HEK293 (cell line): ENCODE results near the gene MYO7B.

Source experiments
- GLI4 ChIP-seq: fragments of 450-650 bp; formaldehyde crosslinking; IDR thresholded peaks from 2 replicates; pipeline ENCODE4 v1.5.1; 2016; ENCODE audit warnings: missing biosample characterization, missing genetic modification characterization
- GLIS1 ChIP-seq: fragments of 450-650 bp; formaldehyde crosslinking; IDR thresholded peaks from 2 replicates; pipeline ENCODE4 v1.5.1; 2016; ENCODE audit warnings: missing biosample characterization, missing genetic modification characterization
- KLF16 ChIP-seq: fragments of 450-650 bp; formaldehyde crosslinking; IDR thresholded peaks from 2 replicates; pipeline ENCODE4 v1.5.1; 2017; ENCODE audit warnings: missing biosample characterization, missing genetic modification characterization
- MEIS1 ChIP-seq: sonication (generic); formaldehyde crosslinking; IDR thresholded peaks from 2 replicates; pipeline ENCODE4 v1.8.1; 2022; ENCODE audit warnings: missing genetic modification reagents, mild to moderate bottlenecking, borderline replicate concordance
- MZF1 ChIP-seq: fragments of 450-650 bp; formaldehyde crosslinking; IDR thresholded peaks from 2 replicates; pipeline ENCODE4 v1.5.1; 2017; ENCODE audit warnings: missing biosample characterization, missing genetic modification characterization, borderline replicate concordance
- OVOL3 ChIP-seq: fragments of 450-650 bp; formaldehyde crosslinking; IDR thresholded peaks from 2 replicates; pipeline ENCODE4 v1.5.1; 2016; ENCODE audit warnings: missing biosample characterization, missing genetic modification characterization
- YY1 ChIP-seq: fragments of 450-650 bp; formaldehyde crosslinking; IDR thresholded peaks from 2 replicates; pipeline ENCODE4 v1.5.1; 2018; ENCODE audit warnings: missing biosample characterization, missing genetic modification characterization
- ZFP41 ChIP-seq: fragments of 450-650 bp; formaldehyde crosslinking; IDR thresholded peaks from 2 replicates; pipeline ENCODE4 v1.5.1; 2016; ENCODE audit warnings: missing biosample characterization, missing genetic modification characterization, borderline replicate concordance
- ZNF10 ChIP-seq: fragments of 450-650 bp; formaldehyde crosslinking; IDR thresholded peaks from 2 replicates; pipeline ENCODE4 v1.5.1; 2017; ENCODE audit warnings: missing biosample characterization, missing genetic modification characterization
- ZNF747 ChIP-seq: fragments of 450-650 bp; formaldehyde crosslinking; IDR thresholded peaks from 2 replicates; pipeline ENCODE4 v1.5.1; 2016; ENCODE audit warnings: missing biosample characterization, missing genetic modification characterization
- ZSCAN23 ChIP-seq: fragments of 450-650 bp; formaldehyde crosslinking; IDR thresholded peaks from 2 replicates; pipeline ENCODE4 v1.5.1; 2016; ENCODE audit warnings: missing biosample characterization, missing genetic modification characterization
- TF ChIP-seq, protein P1 (sequence below): fragments of 450-650 bp; formaldehyde crosslinking; IDR thresholded peaks from 2 replicates; pipeline ENCODE4 v1.5.1; 2016; ENCODE audit warnings: missing biosample characterization, missing genetic modification characterization
- TF ChIP-seq, protein P2 (sequence below): fragments of 450-650 bp; formaldehyde crosslinking; IDR thresholded peaks from 2 replicates; pipeline ENCODE4 v1.5.1; 2016; ENCODE audit warnings: missing biosample characterization, missing genetic modification characterization
- TF ChIP-seq, protein P3 (sequence below): fragments of 450-650 bp; formaldehyde crosslinking; IDR thresholded peaks from 2 replicates; pipeline ENCODE4 v1.5.1; 2016; ENCODE audit warnings: missing biosample characterization, missing genetic modification characterization, low read depth

DNA sequence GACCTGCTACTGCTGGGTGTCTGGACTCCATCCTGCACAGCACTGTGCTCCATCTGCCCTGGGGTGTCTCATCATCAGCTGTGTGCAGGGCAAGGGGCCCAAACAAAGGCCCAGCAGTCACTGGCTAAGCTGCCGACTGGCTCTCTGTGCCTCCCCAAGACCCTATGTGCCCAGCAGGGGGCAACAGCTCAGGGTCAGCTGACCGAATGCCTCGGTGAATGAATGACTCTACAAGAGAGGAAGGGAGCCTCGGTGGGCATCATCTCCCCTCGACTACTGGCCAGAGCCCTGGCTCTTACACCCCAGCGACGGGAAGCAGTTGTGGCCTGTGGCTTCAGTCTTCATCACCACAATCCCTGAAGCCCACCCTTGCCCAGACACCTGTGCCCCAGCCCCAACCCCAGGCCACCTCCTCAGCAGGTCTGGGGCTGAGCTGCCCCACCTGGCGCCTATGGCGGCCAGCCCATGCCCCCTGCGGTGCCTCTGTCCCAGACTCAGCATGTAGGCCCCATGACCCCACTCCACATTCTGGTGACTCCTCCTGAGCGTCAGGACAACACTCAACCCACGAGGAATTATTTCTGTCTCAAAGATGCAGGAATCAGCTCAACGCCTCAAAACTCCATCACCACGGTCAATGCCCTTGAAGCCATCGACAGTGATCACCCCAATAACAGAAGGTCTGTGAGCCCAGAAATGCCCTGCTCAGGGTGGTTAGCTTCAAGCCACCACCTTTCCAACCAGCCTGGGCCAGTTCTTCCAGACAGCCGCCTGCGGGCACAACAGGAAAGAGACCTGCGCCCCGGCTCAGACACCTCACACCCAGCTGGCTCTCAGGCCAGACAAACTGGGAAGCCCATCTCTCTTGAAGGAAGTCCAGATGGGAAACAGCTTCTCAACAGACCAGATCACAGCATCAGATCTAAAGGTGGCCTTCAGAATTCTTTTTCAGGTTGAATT, 108.9 kb downstream of the MYO7B start:
- TF ChIP-seq, protein P1, sequence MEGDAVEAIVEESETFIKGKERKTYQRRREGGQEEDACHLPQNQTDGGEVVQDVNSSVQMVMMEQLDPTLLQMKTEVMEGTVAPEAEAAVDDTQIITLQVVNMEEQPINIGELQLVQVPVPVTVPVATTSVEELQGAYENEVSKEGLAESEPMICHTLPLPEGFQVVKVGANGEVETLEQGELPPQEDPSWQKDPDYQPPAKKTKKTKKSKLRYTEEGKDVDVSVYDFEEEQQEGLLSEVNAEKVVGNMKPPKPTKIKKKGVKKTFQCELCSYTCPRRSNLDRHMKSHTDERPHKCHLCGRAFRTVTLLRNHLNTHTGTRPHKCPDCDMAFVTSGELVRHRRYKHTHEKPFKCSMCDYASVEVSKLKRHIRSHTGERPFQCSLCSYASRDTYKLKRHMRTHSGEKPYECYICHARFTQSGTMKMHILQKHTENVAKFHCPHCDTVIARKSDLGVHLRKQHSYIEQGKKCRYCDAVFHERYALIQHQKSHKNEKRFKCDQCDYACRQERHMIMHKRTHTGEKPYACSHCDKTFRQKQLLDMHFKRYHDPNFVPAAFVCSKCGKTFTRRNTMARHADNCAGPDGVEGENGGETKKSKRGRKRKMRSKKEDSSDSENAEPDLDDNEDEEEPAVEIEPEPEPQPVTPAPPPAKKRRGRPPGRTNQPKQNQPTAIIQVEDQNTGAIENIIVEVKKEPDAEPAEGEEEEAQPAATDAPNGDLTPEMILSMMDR (tag by site-specific recombination) = no peak
- TF ChIP-seq ZSCAN23 (tag by site-specific recombination) = no peak
- no peak for TF ChIP-seq ZNF10
- TF ChIP-seq MZF1 = no peak
- TF ChIP-seq, protein P2, sequence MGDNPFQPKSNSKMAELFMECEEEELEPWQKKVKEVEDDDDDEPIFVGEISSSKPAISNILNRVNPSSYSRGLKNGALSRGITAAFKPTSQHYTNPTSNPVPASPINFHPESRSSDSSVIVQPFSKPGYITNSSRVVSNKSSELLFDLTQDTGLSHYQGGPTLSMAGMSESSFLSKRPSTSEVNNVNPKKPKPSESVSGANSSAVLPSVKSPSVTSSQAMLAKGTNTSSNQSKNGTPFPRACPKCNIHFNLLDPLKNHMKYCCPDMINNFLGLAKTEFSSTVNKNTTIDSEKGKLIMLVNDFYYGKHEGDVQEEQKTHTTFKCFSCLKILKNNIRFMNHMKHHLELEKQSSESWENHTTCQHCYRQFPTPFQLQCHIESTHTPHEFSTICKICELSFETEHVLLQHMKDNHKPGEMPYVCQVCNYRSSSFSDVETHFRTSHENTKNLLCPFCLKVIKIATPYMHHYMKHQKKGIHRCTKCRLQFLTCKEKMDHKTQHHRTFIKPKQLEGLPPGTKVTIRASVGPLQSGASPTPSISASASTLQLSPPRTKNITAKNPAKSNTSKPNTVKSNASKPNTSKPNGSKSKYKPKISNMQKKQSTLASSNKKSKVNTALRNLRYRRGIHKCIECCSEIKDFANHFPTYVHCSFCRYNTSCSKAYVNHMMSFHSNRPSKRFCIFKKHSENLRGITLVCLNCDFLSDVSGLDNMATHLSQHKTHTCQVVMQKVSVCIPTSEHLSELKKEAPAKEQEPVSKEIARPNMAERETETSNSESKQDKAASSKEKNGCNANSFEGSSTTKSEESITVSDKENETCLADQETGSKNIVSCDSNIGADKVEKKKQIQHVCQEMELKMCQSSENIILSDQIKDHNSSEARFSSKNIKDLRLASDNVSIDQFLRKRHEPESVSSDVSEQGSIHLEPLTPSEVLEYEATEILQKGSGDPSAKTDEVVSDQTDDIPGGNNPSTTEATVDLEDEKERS (tag by site-specific recombination) = no peak
- no peak for TF ChIP-seq OVOL3
- no peak for TF ChIP-seq GLIS1 (tag by site-specific recombination)
- TF ChIP-seq ZNF747 = no peak
- TF ChIP-seq GLI4 = no peak
- no peak for TF ChIP-seq MEIS1
- no peak for TF ChIP-seq ZFP41 (tag by site-specific recombination)
- no peak for TF ChIP-seq KLF16 (tag by site-specific recombination)
- TF ChIP-seq, protein P3, sequence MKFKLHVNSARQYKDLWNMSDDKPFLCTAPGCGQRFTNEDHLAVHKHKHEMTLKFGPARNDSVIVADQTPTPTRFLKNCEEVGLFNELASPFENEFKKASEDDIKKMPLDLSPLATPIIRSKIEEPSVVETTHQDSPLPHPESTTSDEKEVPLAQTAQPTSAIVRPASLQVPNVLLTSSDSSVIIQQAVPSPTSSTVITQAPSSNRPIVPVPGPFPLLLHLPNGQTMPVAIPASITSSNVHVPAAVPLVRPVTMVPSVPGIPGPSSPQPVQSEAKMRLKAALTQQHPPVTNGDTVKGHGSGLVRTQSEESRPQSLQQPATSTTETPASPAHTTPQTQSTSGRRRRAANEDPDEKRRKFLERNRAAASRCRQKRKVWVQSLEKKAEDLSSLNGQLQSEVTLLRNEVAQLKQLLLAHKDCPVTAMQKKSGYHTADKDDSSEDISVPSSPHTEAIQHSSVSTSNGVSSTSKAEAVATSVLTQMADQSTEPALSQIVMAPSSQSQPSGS = no peak
- TF ChIP-seq YY1 = no peak
